SK-N-SH (cell line): ENCODE data around the gene CHCHD1. TPM values are rescaled to one million over a fixed set of nuclear protein-coding genes. Genes with fewer than 3 reads are reported as not detected.

Source experiments
- CTCF ChIA-PET: fragments of 300-600, 350-600 bp; formaldehyde crosslinking; extraction: SDS; loops from one replicate; lab custom pipeline; 2021; lab: Yijun Ruan, JAX
- POLR2A ChIA-PET: fragments of 350-600 bp; sonication (Branson Sonifier 250); formaldehyde crosslinking; extraction: SDS; loops from one replicate; lab custom pipeline; 2020; ENCODE audit warnings: antibody characterized with exemption, inconsistent platforms; lab: Yijun Ruan, JAX
- DNase-seq: peaks from one replicate; pipeline ENCODE4 v3.0.0; 2012
- H2AFZ ChIP-seq: fragments of 200-600 bp; sonication (generic); 2 replicates; pipeline ENCODE4 v1.8.1; 2016; ENCODE audit warnings: antibody characterized with exemption, mild to moderate bottlenecking, low read depth
- H3F3A ChIP-seq: fragments of 200-600 bp; sonication (generic); replicated peaks from 2 replicates; pipeline ENCODE3; 2016; ENCODE audit warnings: antibody characterized with exemption, mild to moderate bottlenecking; ENCODE audit not compliant: insufficient read depth
- H3K27ac ChIP-seq, 2 experiments: fragments of 200-500 bp in 1 of 2; fragments of 200-600 bp in 1 of 2; sonication (Bioruptor generic) in 1 of 2; sonication (generic), shearing (Covaris generic) in 1 of 2; 2 replicates each; pipeline versions ENCODE4 v1.5.1 to v1.6.1; 2014 to 2016; ENCODE audit warnings: low read depth in 2 of 2, inconsistent platforms in 1 of 2, low read length in 1 of 2, mild to moderate bottlenecking in 1 of 2, mixed read lengths in 1 of 2
- H3K27me3 ChIP-seq: fragments of 200-600 bp; sonication (generic), shearing (Covaris generic); 2 replicates; pipeline ENCODE4 v1.6.1; 2016; ENCODE audit warnings: mixed run types; ENCODE audit not compliant: insufficient read depth
- H3K36me3 ChIP-seq, 2 experiments: fragments of 200-500 bp in 1 of 2; fragments of 200-600 bp in 1 of 2; sonication (Bioruptor generic) in 1 of 2; sonication (generic) in 1 of 2; replicated peaks in 1 of 2; 2 replicates each; pipeline versions ENCODE3 to v1.5.1; 2014 to 2016; ENCODE audit warnings: low read length in 1 of 2, mild to moderate bottlenecking in 1 of 2; ENCODE audit not compliant: insufficient read depth in 2 of 2, control insufficient read depth in 1 of 2
- H3K4me1 ChIP-seq, 2 experiments: fragments of 200-500 bp in 1 of 2; fragments of 200-600 bp in 1 of 2; sonication (Bioruptor generic) in 1 of 2; sonication (generic), shearing (Covaris generic) in 1 of 2; 2 replicates each; pipeline versions ENCODE4 v1.5.1 to v1.6.1; 2014 to 2016; ENCODE audit warnings: low read depth in 1 of 2, low read length in 1 of 2, mixed run types in 1 of 2; ENCODE audit not compliant: insufficient read depth in 2 of 2, control insufficient read depth in 1 of 2
- H3K4me2 ChIP-seq: fragments of 200-600 bp; sonication (generic), shearing (Covaris generic); 2 replicates; pipeline ENCODE4 v1.6.1; 2017; ENCODE audit warnings: mixed run types
- H3K4me3 ChIP-seq, 2 experiments: fragments of 200-500 bp in 1 of 2; fragments of 200-600 bp in 1 of 2; sonication (Bioruptor generic) in 1 of 2; sonication (generic), shearing (Covaris generic) in 1 of 2; 2 replicates each; pipeline versions ENCODE4 v1.5.1 to v1.8.1; 2014 to 2016; ENCODE audit warnings: low read depth in 2 of 2, inconsistent platforms in 1 of 2, low read length in 1 of 2, mild to moderate bottlenecking in 1 of 2, mixed read lengths in 1 of 2, moderate library complexity in 1 of 2
- H3K79me2 ChIP-seq: fragments of 200-600 bp; sonication (generic); 2 replicates; pipeline ENCODE4 v1.8.1; 2017; ENCODE audit warnings: mild to moderate bottlenecking; ENCODE audit not compliant: insufficient read depth
- H3K9ac ChIP-seq: fragments of 200-600 bp; sonication (generic); 2 replicates; pipeline ENCODE4 v1.6.1; 2017; ENCODE audit warnings: mixed run types
- H3K9me2 ChIP-seq: fragments of 200-600 bp; sonication (generic); 2 replicates; pipeline ENCODE4 v1.6.1; 2017; ENCODE audit warnings: mixed run types
- H3K9me3 ChIP-seq: fragments of 200-600 bp; sonication (generic); 2 replicates; pipeline ENCODE4 v1.6.1; 2017; ENCODE audit warnings: mixed run types, mild to moderate bottlenecking, moderate library complexity
- H4K20me1 ChIP-seq: fragments of 200-600 bp; sonication (generic); 2 replicates; pipeline ENCODE4 v1.6.1; 2017; ENCODE audit warnings: mild to moderate bottlenecking, mixed run types; ENCODE audit not compliant: insufficient read depth
- CTCF ChIP-seq: fragments of 200-600 bp; sonication (generic); IDR thresholded peaks from 2 replicates; pipeline ENCODE4 v1.6.1; 2017; ENCODE audit warnings: antibody characterized with exemption, mild to moderate bottlenecking, moderate library complexity
- EP300 ChIP-seq, 2 experiments: IDR thresholded peaks; 2 replicates each; pipeline versions ENCODE4 v1.4.0 to v1.6.1; 2012; ENCODE audit warnings: borderline replicate concordance in 1 of 2, low read depth in 1 of 2, low read length in 1 of 2
- FOSL2 ChIP-seq: IDR thresholded peaks from 2 replicates; pipeline ENCODE4 v1.4.0; 2012; ENCODE audit warnings: low read depth, mild to moderate bottlenecking, moderate library complexity, borderline replicate concordance
- GABPA ChIP-seq: IDR thresholded peaks from 2 replicates; pipeline ENCODE4 v1.4.0; 2012; ENCODE audit warnings: low read depth, mild to moderate bottlenecking
- GATA2 ChIP-seq: sonication (generic); formaldehyde crosslinking; IDR thresholded peaks from 2 replicates; pipeline ENCODE4 v1.5.0; 2020; ENCODE audit warnings: mild to moderate bottlenecking, missing genetic modification reagents
- JUND ChIP-seq: IDR thresholded peaks from 2 replicates; pipeline ENCODE4 v1.4.0; 2012
- MAX ChIP-seq: IDR thresholded peaks from 2 replicates; pipeline ENCODE4 v1.4.0; 2012; ENCODE audit warnings: low read depth
- MEF2A ChIP-seq: IDR thresholded peaks from 2 replicates; pipeline ENCODE4 v1.4.0; 2012; ENCODE audit warnings: low read depth, borderline replicate concordance
- NFIC ChIP-seq: IDR thresholded peaks from 2 replicates; pipeline ENCODE4 v1.4.0; 2012; ENCODE audit warnings: borderline replicate concordance
- NRF1 ChIP-seq: IDR thresholded peaks from 2 replicates; pipeline ENCODE4 v1.6.1; 2012; ENCODE audit warnings: low read depth, mild to moderate bottlenecking, low read length
- SMC3 ChIP-seq: IDR thresholded peaks from 2 replicates; pipeline ENCODE4 v1.6.1; 2012; ENCODE audit warnings: low read depth, low read length, improper control_type of control experiment
- TAF1 ChIP-seq: IDR thresholded peaks from 2 replicates; pipeline ENCODE4 v1.6.1; 2012; ENCODE audit warnings: low read depth, mild to moderate bottlenecking, low read length, moderate library complexity, borderline replicate concordance
- TCF12 ChIP-seq: IDR thresholded peaks from 2 replicates; pipeline ENCODE4 v1.4.0; 2012
- ZBTB33 ChIP-seq: IDR thresholded peaks from 2 replicates; pipeline ENCODE4 v1.4.0; 2012; ENCODE audit warnings: low read depth, borderline replicate concordance
- WGBS: methylation state at CpG from one replicate; pipeline ENCODE4 v1.1.6; 2017; ENCODE audit warnings: low lambda C conversion rate; 5-methylcytosine and 5-hydroxymethylcytosine counted together
- polyA plus RNA-seq, 3 experiments: library from polyadenylated mRNA; depleted of rRNA; stranded (reverse); fragments of >200 nt; gene quantifications; 2 replicates each; pipeline ENCODE4 v1.2.3, GENCODE V29; 2012

Gene CHCHD1
- polyA plus RNA-seq, 1 of the 3 experiments (the other 2 are of a cell fraction), result 60.9 TPM

- TF ChIP-seq TAF1, result no peak
- TF ChIP-seq MAX, result no peak
- TF ChIP-seq SMC3, result no peak
- TF ChIP-seq CTCF, result no peak
- TF ChIP-seq TCF12, result no peak
- no peak for TF ChIP-seq EP300 (IDR thresholded peaks at IDR 0.05; ENCODE audit: borderline replicate concordance in 1 of 2, low read depth in 1 of 2, low read length in 1 of 2)
- TF ChIP-seq FOSL2, result no peak
- TF ChIP-seq ZBTB33, result no peak
- no peak for TF ChIP-seq MEF2A
- TF ChIP-seq NFIC, result no peak
Observed at GRCh38 chr10:73816917-73817729, 35.3 kb downstream of the CHCHD1 start (continued).

GRCh38 chr10:73817826-73818225, 36.0 kb downstream of the CHCHD1 start:
- Histone ChIP-seq H3K79me2 (no peaks in the 10 kb centered on the region), H3K9me3 (no peaks in the 10 kb centered on the region), H3K27me3 (no peaks in the 10 kb centered on the region), H3K9me2 (no peaks in the 10 kb centered on the region), H3F3A (peaks cover 27% of the 10 kb centered on the region), H3K4me3 (no peak overlapping the region), H3K9ac (no peak overlapping the region), H4K20me1 (no peaks in the 10 kb centered on the region), H3K4me1 (peaks cover 0 to 5% of the 10 kb centered on the region in 2 experiments; a peak in 2 of 4 replicates), H3K4me2 (no peak overlapping the region), H3K36me3 (peaks cover 10 to 37% of the 10 kb centered on the region in 2 experiments), H2AFZ (no peak overlapping the region), H3K27ac (no peak overlapping the region)
- POLR2A ChIA-PET, result no interaction called here
- TF ChIP-seq MEF2A (no peak), EP300 (IDR thresholded peaks at IDR 0.05; ENCODE audit: borderline replicate concordance in 1 of 2, low read depth in 1 of 2, low read length in 1 of 2) (no peak), NRF1 (no peak), NFIC (no peak), ZBTB33 (no peak), GATA2 (CRISPR knock-in tag) (no peak), GABPA (no peak), JUND (no peak), CTCF (no peak)
- no peak for DNase-seq
- CTCF ChIA-PET, result interaction anchor here (0.9 to 1.3 kb wide), 3 partner anchors 9 to 263 kb away, joined by 3 to 4 read pairs (median 4); no protein-coding TSS in a partner anchor
- 98% methylated on average over 5 of the region's 5 CpGs for WGBS
